Limb (tissue), 2 donors: ENCODE results near the gene MASP2.
A peak's percentile ranks its signal among the peaks of the same experiment; 100 is the strongest.
"Not testable (repeated sequence)": the region's sequence is repeated elsewhere in the genome, so short reads cannot be mapped to it uniquely, and the experiment has no call there.

Experiments used
- DNase-seq, 2 donors: peaks; one replicate each; pipeline ENCODE4 v3.0.0-alpha.2; 2016; ENCODE audit errors: extremely low spot score in 2 of 2

Gene MASP2

DNA sequence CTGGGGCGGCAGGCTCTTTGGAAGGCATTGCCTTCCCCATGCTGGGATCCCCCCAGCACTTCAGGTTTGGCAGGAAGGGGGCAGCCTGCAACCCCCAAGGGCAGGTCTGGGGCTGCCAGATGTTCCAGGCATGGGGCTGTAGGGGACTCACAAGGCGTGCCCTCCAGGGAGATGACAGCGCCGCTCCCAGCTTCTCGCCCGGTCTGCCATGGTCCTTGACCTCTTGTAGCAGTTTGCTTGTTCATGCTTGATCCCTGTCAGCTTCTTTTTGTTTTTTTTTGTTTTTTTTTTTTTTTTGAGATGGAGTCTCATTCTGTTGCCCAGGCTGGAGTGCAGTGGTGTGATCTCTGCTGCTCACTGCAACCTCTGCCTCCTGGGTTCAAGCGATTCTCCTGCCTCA, 56.2 kb downstream of the MASP2 start:
- DNase-seq, result no peak

DNA sequence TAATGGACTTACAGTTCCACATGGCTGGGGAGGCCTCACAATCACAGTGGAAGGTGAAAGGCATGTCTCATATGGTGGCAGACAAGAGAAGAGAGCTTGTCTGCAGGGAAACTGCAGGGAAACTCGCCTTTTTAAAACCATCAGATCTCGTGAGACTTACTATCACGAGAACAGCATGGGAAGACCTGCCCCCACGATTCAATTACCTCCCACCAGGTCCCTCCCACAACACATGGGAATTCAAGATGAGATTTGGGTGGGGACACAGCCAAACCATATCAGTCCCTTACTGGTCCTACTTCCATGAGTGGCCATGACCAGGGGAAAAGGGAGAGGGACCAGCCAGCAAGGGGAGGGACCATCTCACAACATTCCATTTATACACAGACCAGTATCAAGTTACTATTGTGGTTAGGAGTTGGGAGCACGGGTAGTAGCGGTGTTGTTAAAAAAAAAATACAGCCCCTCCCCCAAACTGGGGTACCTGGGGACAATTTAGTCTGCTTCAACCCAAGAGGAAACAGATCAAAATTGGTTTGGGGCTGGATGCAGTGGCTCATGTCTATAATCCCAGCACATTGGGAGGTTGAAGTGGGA, 57.0 kb downstream of the MASP2 start:
- DNase-seq, result not testable (repeated sequence)

DNA sequence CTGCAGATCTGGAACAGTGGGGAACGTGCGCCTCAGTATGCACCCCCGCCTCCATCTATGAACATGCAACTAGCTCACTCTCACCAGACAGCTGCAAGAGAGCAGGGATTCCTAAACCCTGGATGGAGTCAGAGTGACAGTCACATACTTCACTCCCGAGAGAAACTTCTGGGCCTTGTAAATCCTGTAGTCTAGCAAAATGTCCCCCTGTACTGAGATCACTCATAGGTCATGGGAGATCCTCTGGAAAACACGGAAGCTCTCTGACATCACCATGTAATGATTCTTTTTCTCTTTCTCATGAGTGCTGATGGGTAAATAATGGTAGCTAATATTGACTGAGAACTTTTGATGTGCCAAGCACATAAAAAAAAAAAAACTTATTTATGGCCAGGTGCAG, 57.9 kb downstream of the MASP2 start:
- DNase-seq, result no peak

DNA sequence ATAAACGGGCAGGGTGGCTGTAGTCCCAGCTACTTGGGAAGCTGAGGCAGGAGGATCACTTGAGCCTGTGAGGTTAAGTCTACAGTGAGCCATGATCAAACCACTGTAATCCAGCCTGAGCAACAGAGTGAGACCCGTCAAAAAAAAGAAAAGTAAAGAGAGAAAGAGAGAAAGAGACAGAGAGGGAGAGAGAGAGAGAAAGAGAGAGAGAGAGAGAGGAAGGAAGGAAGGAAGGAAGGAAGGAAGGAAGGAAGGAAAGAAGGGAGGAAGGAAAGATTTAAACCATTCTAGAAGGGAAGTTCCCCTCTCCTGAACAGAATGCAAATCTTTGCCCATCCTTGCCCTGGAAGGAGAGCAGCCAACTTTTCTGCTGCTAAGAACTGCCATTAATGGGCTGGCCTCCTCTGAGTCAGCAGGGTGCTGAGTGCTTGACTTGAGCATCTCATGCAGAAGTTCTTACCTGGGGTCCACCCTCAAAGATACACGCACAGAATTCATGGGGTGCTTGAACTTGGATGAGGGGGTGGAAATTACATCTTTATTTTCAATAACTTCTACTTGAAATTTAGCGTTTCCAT, 59.1 kb downstream of the MASP2 start:
- no peak for DNase-seq

DNA sequence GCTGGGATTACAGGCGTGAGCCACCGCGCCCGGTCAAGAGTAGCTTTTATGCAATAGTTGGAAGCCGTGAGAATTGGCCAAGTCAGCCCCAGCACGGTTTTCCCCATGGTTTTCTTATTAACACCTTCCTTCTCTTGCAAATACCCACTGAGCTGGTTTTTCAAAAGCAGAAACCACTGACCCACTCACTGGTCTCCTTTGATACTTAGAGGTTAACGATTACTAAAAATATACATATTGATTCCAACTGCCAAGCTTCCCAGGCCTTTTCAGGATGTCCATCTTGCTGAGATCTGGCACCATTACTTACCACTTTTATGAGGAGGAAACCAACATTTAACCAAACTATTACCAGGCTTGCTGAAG, 60.5 kb downstream of the MASP2 start:
- DNase-seq, result no peak

DNA sequence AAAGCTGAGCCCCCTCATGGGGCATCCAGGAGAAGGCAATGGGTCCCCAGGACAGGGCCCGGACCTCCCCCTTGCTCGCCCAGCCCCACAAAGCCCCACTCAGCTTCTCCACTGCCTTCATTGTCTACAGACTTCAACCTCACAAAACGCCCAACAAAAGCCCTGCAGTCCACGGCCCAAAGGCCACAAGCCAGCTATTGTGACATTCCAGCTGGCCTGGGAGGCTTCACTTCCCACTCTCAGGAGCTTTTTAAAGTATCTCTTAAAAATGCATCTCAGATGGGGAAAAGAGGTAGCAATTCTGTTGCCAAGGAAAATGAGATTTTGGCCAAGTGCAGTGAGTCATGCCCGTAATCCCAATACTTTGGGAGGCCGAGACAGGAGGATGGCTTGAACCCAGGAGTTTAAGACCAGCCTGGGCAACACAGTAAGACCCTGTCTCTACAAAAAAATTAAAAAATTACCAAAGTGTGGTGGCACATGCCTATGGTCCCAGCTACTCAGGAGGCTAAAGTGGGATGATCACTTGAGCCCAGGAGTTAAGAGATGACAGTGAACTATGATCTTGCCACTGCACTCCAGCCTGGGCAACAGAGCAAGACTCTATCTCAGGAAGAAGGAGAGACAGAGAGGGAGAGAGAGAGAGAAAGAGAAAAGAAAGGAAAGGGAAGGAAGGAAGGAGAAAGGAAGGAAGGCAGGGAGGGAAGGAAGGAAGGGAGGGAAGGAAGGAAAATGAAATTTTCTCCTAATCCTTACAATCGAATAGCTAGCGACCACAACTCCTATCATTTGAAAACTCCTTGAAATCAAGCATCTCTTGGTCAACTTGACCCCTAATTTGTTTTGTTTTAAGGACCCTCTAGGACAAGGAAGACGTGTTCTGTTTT, 66.0 kb downstream of the MASP2 start:
- no peak for DNase-seq

DNA sequence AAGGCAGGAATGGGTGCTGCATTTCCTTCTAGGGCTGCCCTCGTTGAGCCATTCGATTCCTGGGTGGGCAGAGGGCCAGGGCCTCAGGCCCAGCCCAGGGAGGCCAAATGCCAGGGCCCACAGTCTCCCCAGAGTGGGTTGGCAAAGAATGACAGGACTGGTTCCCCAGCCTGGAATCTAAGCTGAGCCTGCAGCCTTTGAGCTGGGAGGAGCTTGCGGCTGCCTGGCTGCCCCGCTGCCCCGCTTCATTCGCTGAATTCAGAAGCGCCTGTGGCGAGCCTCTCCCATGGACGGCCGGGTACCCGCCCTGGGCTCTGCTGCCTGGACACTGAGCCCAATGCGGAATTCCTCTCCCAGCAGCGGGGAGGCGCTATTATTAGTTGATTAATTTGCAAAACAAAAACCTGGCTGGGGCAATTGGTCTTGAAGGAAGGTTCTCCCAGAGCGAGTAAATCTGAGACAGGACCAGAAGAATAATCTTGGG, 66.9 kb downstream of the MASP2 start:
- peak; percentile 48 to 61 for DNase-seq

DNA sequence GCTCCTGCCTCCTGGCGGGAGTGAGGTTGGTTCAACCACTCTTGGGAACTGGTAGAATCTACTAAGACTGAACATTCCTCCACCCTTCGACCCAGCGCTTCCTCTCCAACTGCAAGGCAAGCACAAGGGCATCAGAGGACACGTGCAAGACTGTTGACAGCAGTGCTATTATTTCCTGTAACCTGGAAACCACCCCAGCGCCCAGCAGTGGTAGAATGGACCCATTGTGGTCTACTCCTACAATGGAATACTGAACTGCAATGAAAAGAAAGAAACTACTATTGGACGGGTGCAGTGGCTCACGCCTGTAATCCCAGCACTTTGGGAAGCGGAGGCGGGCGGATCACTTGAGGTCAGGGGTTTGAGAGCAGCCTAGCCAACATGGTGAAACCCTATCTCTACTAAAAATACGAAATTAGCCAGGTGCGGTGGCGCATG, 67.5 kb downstream of the MASP2 start:
- DNase-seq, result no peak

DNA sequence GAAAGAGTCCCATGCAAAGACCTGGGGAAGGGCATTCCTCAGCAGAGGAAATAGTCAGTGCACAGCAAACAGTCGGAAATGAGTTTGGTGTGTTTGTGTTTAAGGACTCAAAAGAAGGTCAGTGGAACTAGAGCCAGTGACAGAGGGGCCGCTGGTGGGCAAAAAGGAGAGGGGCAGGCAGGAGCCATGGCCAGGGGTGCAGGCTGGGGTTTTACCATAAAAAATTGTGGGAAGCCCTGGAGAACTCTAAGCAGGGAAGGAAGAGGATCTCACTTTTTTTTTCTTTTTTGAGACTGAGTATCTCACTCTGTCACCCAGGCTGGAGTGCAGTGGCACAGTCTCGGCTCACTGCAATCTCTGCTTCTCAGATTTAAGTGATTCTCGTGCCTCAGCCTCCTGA, 68.3 kb downstream of the MASP2 start:
- no peak for DNase-seq
